ENCODE data around the gene SNX10.

SNX10 gene

DNA sequence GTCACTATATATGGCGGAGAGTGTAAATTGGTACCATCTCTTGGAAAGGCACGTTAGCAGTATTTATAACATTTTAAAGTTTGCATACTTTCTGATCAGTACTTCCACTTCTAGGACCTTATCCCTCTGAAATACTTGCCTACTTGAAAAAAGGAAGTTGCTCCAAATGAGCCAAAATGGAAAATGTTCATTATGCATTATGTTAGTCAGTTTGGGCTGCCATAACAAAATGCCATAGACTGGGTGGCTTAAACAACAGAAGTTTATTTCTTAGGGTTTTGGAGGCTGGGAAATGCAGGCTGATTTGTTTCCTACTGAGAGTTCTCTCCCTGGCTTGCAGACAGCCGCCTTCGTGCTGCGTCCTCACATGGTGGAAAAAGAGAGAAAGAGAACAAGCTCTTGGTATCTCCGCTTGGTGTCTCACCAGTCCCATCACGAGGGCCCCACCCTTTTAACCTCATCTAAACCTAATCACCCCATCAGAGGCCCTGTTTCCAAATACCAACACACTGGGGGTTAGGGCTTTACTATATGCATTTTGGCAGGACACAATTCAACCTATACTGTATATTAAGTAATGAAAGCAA is 6.9 kb downstream of the SNX10 start:
- DNase-seq = no peak

- no peak for DNase-seq
These were observed 13.6 kb downstream of the SNX10 start for GRCh38 chr7:26305090-26305868.

DNA sequence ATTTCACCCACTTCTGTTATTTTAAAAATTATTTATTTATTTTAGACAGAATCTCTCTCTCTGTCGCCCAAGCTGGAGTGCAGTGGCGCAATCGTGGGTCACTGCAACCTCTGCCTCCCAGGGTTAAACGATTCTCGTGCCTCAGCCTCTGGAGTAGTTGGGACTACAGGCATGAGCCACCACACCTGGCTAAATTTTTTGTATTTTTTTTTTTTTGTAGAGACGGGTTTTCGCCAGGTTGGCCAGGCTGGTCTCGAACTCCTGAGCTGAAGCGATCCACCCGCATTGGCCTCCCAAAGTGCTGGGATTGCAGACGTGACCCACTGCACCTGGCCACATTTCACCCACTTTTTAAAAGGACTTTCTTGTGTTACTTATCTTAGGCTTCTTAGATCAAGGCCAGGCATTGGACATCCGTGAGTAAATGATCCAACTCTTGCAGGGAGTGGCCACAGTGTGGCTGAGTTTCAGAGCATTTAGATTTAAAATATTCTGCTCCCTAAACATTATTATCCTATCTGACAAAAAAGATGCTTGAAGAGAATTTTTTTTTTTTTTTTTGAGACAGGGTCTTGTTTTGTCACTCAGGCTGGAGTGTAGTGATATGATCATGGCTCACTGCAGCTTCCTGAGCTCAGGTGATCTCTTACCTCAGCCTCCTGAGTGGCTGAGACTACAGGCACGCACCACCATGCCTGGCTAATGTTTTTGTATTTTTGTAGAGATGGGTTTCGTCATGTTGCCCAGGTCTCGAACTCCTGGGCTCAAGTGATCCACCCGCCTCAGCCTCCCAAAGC is 14.4 kb downstream of the SNX10 start:
- no peak for DNase-seq

DNA sequence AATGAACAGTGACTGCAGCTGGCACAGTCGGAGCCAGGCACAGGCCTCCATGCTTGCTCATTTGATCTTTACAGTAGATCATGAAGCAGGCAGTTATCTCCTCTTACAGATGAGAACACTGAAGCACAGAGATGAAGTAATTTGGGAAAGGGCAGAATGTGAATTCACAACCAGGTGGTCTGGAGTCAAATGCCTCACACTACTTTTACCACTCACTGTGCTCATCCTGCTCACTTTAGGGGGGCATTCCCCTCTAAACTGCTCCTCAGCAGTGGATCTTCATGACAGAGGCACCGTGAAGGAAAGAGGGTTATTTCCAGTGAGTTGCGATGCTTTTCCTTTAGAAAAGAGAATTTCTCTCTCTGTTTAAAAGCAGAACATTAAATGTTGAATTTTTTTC is 15.1 kb downstream of the SNX10 start:
- no peak for DNase-seq

DNA sequence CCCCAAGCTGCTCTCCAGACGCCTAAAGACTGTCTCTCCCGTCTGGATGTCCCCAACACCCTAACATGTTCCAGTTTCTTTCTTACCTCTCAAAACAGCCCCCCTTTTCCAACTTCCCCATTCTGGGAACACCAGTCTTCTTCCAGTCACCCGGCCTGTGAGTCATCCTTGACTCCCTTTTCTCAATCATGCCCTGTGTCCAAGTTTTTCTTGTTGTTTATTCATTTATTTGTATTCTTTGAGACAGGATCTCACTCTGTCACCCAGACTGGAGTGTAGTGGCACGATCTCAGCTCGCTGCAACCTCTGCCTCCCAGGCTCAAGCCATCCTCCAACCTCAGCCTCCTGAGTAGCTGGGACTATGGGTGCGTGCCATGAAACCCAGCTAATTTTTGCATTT is 15.6 kb downstream of the SNX10 start:
- DNase-seq = no peak

- DNase-seq = no peak
These were observed 16.1 kb downstream of the SNX10 start for GRCh38 chr7:26307791-26308190.

DNA sequence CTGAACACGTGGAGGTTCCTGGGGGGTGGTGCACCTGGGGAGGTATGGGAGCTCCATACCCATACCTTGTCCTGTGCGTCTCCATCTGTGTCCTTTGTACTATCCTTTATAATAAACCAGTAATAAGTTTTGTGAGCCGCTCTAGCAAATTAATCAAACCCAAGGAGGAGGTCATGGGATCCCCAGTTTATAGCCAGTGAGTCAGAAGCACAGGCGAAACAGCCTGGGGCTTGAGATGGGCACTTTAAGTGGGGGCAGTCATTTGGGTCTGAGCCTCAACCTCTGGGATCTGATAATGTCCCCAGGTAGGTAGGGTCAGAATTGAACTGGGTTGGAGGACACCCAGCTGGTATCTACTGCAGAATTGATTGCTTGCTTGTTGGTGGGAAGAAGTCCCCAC is 16.9 kb downstream of the SNX10 start:
- no peak for DNase-seq

GRCh38 chr7:26309089-26309488 is 17.4 kb downstream of the SNX10 start:
- DNase-seq = no peak

DNA sequence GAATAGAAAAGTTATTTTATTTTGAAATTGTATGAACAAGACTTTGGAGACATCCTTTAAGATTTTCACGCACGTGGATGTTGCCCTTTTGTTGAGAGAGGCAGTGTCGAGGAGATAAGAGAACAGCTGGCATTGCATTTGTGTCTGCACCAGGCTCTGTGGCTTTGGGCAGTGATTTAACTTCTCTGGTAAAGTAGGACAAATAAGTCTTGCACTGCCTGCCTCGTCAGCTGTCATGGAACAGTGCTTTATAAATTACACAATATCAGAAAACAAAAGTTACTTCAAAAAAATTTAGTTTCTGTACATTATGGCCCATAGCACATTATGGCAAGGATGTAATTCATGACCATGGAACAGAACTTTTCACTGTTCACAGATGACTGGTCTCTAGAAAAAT is 20.1 kb downstream of the SNX10 start:
- DNase-seq = no peak

DNA sequence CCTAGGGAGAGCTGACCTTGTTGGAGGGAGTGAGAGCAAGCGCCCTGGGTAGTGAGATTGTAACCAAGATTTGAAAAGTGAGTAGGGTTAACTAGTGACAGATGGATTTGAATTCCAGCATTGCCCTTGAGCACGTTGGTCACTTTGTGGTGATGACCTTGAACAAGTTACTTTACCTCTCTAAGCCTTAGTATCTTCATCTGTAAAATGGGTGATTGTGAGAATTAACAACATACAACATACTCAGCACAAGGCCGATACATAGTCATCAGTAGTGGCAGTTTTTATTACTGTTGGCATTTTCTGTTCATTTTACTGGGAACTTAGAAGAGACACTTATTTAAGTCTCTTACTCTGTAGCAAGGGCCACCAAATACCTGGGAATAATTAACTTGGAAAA is 25.5 kb downstream of the SNX10 start:
- no peak for DNase-seq

GRCh38 chr7:26318921-26319320 is 27.3 kb downstream of the SNX10 start:
- DNase-seq = no peak

- DNase-seq = no peak
These were observed 28.0 kb downstream of the SNX10 start for GRCh38 chr7:26319636-26320035.

- DNase-seq = no peak
These were observed 29.2 kb downstream of the SNX10 start for GRCh38 chr7:26320878-26321277.

DNA sequence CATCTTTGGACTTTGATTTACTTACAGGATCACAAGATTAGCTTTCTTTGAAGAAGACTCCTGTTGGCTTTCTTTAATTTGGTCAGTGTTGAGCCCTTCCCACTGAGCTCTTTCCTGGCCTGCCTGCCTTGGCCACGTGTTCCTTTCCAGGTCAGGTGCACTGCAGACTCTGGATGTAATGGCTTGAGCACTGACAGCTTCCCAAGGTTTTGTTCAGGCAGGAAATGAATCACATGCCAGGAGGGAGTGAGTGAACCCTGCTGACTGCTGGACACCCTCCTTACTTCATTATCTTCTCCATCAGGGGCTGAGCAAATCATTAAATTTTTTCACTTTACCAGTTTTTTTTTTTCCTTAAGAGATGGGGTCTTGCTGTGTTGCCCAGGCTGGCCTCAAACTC is 29.8 kb downstream of the SNX10 start:
- DNase-seq = no peak

DNA sequence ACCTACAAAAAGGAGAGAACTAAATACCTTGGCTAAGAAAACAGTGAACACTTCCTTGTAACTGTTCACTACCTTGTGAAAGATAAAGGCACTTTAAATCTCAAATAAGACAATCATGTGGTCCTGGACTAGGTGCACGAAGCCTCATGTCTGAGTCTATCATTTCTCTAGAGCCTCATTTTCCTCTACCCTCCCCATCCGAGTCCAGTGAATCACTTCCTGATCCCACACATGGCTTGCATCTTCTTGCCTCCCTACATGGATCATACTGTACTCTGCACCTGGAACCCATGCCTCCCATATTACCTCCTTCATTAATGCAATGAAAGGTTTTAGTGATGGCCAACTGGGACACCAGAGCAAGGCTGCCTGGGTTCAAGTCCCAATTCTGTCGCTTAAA is 34.5 kb downstream of the SNX10 start:
- no peak for DNase-seq

- no peak for DNase-seq
These were observed 37.1 kb downstream of the SNX10 start for GRCh38 chr7:26328498-26329390.

DNA sequence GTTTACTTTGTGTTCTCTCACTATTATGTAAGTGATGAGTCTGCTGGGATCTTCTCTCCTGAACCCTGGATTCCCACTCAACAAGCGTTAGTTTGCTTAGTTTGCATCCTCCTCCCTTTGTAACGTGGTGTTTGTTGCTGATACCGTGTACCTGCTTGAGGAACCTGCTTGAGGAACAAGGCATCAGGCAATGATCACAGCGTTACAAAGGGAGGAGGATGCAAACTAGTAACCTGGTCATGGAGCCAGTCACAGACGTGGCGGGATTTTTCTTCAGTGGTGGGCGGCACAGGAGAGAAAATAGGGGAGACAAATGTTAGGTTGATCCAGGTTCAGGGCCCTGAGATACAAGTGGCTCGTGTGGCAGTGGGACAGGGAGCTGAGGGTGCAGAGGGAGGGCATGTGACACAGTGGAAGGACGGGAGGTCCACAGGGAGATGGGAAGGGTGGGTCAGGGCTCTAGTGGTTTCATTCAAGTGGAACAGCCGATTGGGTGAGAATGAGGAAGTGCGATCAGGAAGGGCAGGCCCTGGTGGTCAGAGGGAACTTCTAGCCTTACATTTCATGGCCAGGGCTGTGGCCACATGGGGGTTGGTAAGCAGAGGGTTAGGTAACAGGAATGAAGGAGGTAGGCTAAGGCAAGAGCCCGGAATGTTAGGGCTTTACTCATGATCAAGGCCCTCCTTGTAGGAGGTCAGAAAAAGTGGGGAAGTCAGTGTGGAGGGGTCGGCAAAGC is 38.0 kb downstream of the SNX10 start:
- no peak for DNase-seq

GRCh38 chr7:26331113-26331512 is 39.5 kb downstream of the SNX10 start:
- DNase-seq = no peak

GRCh38 chr7:26331789-26332188 is 40.1 kb downstream of the SNX10 start:
- DNase-seq = no peak

GRCh38 chr7:26332698-26333097 is 41.0 kb downstream of the SNX10 start:
- no peak for DNase-seq

- no peak for DNase-seq
These were observed 42.7 kb downstream of the SNX10 start for GRCh38 chr7:26334166-26334859.
